Measurements from ENCODE around the gene CCBE1.
A peak's percentile ranks its signal among the peaks of the same experiment; 100 is the strongest.

Gene CCBE1

DNA sequence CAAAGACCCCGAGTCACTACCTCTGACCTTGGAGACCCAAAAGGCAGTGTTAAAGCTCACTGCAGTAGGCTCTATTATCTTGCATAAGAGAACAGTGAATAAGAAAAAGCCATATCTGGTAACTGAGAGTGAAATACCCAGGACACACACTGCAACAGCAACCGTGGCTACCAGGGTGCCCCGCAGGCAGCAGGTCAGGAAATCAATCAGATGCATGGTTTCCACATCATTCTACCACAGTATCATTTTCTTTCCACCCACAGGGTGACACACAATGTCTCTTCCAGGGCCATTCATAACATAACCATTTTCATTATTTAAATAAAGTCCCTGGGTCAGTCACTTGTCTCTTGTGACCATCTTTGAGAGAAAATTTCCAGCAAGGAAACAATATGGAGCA is 131.3 kb downstream of the CCBE1 start:
- DNase-seq, result no peak

DNA sequence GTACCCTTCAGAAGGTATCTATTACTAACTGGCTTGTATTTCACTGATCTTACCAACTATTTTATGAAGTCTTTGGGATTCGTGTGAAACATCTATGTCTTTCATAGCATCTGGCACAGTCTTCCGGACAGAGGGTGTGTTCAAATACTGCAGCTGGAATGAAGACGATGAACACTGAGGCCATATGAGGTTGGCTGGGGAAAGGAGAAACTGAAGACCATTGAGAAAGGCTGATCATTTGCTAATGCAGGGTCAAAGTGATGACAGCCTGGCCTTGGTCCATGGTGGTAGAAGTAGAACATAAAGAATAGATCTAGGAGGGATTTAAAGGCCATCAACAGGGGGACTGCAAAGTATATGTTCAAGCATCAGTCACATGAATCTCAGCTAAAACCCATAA is 132.7 kb downstream of the CCBE1 start:
- DNase-seq, result no peak

DNA sequence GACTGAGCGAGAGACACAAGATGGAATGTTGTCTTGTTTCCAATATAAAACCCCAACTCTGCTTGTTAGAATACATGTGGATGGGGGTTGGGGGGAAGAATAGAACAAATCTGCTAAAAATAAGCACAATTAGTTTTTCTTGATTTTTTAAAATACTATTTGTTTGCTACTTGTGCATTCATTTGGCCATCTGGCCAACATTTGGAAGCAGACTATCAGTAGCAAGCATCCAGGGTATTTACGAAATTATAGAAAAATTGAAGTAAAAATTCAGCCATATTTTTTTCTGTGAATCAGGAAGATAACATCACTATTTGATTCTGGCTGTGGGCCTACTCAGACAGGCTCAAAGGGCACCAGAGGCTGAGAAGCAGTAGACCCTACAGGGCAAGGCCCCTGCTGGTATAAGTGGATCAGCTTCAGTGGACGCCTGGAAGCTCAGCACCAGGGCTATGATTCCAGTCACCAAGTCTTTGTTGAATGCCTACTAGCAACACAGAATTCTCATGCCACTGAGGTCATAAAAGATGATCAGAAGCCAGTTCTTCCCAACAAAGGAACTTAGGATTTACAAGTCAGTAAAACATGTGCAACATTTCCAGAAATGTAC is 133.9 kb downstream of the CCBE1 start:
- no peak for DNase-seq

DNA sequence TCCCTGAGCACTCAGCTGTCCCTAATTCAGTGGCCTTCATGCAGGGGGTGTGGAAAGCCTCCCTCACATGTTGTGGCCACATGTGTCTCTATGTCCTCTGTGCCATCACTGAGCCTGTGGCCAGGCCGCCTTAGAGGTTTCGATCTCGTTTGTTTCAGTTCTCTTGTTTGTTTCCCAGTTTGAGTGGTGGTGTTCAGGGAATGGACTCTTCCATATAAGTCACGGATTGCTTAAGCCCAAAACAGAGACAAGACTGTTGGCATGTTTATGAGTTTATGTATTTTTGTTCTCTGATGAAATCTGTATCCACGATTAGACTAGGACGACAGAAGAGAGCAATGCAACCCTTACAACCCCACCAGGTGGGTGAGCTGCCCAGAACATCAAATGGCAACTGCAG is 134.5 kb downstream of the CCBE1 start:
- DNase-seq, result no peak

DNA sequence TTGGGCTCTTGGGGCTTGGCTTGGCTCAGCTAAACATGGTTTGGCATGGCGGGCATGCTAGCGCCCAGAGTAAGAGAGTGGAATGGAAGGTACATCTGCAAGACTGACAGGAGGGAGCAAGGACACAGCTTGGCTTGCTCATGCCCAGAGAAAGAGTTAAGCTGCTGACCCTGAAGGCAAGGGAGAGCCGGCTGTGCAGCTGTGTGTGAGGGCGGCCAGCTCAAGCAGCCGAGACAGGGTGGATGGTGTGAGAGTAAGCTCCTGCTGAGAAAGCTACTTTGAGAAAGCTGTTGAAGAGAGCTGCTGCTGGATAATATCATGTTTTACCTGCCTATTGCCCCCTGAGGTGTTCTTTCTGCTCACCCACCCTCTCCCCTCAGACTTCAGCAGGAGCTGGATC is 135.6 kb downstream of the CCBE1 start:
- no peak for DNase-seq

DNA sequence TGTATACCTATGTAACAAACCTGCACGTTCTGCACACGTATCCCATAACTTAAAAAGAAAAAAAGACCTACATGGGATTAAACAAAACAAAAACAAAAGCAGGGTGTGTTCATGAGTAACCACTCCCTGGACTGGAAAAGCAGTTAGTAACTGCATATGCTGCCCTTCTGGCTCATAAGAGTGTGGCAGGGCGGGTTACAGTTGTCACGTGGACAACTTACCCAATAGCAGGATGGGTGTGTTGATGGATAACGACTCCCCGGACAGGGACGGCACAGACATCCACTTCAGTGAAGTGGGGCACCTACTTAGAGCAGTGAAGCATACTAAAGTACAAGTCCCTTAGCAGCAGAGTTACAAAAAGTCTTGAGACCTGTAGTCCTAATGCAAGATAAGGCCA is 136.7 kb downstream of the CCBE1 start:
- peak; percentile 83 for DNase-seq

DNA sequence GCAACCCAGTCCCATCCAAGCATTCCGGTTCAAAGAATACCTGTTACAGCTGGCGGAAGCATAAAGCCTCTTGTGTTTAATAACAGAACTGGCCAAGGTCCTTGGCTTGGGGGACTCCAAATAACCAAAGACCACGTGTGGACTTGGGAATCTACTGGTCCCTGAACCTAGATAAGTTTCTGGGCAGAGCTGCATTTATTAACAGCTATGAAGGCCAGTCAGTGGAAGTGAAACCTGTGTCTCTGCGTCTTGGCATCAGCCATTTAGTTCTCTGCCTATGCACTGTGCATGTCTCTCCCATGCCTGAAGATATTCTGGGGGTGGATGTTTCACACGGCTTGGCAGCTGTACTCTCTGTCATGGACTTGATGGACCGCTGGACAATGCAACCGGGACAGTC is 137.7 kb downstream of the CCBE1 start:
- no peak for DNase-seq

DNA sequence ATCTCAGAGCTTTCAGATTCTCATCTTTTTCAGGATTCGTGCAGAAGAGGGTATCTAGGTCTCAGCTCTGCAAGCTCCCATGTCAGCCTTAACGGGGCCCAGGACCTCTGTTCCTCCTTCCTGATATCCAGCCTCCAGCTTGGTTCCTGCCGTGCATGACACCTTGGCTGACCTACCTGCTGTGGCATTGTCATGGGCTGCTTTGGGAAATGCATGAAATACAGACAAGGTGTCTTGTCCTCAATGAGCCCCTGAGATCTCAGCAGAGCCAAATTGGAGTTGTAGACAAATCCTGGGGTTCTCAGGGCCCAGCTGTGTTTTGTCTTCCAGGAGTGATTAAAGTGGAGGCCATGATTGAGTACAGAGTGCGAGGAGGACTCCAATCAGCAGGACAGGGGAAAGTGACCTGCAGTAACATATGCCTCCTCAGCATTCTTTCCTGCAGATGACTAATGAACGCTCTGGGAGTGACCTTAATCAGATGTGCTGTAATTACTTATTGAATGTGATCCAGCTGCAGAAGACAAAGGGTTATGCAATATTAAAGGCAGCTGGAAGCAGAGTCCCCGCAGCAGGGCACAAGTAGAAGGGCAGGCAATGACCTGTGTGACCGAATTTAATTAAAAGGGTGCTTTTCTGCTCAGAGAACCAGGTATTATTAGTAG is 141.1 kb downstream of the CCBE1 start:
- DNase-seq, result no peak

DNA sequence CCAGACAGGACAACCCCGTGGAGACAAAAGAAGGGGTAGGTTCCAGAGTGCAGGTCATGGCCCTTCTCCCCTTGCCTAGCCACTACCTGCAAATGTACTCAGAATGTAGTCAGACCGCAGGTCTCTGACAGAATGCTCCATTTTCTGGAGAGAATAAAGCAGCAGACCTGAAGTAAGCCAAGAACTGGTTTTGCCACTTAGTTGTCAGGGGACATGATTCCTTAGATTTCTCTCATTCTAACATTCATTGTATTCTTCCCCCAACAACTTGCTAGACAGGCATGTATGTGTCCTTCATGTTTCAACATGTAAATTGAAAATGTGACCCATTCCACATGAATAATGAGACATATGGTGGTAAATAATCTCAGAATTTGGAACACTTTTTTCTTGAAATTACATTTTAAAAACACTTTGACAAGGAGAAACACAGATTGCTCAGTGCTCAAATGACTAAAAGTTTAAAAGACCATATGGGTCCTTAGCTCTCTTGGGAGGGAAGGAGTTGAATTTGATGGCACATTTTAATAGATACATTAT is 142.4 kb downstream of the CCBE1 start:
- no peak for DNase-seq

DNA sequence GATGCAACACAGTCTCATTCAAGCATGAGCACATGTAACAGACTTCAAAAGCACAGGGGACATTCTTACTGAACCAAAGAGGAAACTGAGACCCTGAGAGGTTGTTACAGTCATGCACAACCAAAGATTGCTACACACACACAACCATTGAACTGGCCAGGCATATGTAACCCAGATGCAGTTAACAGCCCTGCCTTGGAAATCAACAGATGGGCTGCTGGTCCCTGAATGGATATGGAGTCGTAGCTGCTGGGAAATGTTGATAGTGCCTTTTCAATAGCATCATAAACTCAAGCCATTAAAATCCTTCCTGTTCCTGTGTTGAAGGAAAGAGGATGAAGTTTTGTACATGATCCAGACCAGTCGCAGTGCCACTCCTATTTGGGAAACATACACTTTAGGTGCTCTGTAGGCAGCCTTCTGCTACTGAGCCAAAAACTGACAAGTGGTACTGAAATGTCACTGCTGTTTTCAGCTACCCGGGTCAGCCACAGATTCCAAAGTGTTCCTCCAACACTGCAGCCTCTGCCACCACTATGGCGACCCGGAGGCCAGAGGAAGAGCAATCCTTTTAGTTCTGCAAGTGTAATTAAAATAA is 143.9 kb downstream of the CCBE1 start:
- no peak for DNase-seq

DNA sequence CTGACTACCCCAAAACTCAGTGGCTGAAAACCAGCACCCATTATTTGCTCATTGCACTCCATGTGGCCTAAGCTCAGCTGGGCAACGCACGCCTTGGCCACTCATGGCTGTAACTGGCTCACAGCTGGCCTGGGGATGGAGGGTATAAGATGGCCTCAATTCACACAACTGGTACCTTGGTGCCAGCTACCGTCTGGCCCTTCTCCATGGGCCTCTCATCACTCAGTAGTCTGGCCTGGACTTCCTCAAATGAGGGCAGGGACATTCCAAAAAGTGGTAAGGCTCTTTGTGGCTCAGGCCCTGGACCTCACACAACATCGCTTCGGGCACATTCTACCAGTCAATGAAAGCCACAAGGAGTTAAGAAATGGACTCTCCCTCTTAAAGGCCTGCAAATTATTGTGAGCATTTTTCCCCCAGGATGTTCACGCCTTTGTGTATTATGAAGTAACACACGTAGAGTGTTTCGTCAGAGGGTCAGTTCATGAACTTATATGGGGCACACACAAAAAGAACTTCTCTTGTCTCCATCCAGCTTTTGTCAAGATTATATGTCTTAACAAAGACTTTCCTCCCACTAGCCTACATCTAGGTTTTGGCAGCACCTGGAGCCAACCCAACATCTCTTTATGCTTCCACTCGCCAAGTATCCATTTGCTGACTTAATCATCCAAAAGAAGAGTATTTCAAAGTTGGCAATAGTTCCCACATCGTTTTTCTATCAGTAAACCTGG is 145.2 kb downstream of the CCBE1 start:
- DNase-seq, result no peak

DNA sequence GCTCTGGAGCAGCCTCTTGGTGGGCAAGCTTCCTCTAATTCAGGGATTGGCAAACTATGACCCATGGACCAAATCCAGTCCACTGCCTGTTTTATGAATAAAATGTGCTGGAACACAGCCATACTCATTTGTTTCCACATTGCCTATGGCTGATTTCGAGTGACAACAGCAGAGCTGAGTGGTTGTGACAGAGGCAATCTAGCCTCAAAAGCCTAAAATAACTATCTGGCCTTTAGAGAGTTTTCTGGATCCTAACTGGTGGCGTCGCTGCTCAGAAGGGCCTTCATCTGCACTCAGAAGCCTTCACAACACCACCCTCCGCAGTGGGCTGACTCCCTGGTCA is 147.1 kb downstream of the CCBE1 start:
- DNase-seq, result no peak

DNA sequence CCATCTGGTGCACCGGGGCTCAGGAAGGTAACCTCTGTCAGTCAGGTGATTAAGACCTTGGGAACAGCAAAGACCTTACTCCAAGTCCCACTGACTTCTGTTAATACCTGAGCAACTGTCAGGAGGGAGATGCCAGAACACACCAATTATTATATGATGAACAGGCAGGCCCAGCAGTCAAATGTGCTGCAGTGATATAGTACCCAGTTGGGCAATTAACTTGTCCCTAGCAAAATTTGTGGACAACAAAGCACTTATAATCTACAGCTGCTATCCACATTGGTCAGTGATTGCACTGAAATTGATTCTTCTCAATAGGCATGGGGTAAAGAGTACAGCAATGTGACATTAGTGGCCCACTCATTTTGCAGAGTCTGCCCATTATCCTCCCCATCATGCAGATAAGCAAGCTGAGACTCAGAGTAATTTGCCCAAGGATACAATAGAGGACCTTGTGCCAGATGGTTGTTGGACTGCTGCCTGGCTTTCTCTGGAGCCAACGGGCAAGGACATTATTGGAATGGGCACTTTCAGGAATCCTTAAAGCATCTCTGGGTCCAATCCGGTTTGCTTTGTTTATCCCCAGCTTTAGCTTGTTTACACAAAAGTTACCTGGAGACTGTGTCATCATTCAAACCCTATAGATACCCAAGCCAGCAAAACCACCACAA is 147.6 kb downstream of the CCBE1 start:
- DNase-seq, result no peak

DNA sequence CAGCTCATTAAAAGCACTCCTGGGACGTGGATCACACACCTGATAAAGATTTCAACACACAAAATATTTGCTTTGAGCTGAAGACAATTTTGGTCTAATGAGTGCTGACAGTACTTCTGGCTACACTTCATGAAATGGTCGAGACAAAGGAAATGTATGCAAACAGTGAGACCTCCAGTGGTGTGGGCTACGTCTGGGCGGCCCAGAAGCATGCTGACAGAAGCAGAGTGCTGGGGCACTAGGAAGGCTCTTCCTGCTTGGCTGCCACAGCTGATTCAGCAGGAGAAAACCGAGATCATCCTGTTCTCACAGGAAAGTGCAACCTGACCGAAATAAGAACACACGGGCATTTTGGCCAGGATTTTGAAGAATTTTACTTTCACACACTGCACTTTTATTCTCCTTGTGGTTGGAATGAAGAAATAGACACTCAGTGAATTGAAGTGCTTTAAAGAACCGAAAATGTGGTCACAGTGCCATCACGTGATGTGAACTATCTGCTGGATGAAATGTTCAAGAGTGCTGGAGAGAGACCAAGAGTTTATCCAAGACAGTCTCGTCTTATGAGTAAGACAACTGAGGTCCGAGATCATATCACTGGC is 149.5 kb downstream of the CCBE1 start:
- no peak for DNase-seq

DNA sequence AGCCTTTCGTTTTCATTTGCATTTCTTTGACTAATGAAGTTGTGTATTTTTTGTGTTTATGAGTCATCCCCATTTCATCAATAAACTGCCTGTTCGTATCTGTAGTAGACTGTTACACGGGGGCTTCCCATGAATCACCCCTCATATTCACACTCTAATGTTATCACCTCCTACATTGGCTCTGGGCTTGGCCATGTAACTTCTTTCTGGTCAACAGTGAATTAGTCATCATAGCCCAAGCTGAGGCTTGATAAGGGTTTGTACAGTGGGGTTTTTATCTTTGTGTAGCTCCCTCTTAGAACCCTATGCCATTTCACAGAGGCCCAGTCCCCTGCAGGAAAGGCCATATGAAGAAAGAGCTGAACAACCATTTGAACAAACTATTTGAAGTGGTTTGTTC is 151.0 kb downstream of the CCBE1 start:
- no peak for DNase-seq

DNA sequence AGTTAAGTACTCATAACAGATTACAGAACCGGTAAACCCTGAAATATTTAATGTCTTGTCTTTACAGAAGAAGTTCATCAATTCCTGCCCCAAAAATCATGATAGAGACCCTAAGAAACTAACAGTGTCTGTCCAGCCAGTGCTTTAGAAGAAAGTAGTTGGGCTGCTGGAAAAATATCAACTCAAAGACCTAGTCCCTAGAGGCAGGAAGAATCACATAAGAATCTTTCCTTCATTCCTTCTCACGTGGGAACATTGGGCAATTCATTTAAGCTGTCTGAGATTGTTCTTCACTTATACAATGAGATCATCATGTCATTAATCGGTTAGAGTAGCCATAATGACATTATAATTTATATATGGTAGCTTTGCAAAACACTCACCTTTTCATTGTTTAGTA is 156.4 kb downstream of the CCBE1 start:
- DNase-seq, result no peak

DNA sequence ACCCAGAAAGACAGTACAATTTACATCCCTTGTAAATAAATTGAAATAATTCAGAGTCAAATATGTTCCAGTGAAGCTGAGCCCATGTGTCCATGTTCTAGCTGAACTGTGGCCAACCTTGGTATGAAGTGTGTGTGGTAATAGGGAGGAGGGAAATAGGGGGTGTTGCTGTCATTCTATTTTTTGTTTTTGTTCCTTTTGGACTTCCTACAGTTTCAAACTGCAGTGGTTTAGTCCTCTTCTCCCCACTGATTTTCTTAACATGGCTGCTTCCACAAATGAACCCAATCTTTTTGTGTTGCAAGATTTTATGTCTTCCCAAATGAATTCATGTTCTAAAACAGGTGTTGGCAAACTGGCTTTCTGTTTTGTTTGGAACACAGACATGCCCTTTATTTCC is 156.9 kb downstream of the CCBE1 start:
- DNase-seq, result no peak

DNA sequence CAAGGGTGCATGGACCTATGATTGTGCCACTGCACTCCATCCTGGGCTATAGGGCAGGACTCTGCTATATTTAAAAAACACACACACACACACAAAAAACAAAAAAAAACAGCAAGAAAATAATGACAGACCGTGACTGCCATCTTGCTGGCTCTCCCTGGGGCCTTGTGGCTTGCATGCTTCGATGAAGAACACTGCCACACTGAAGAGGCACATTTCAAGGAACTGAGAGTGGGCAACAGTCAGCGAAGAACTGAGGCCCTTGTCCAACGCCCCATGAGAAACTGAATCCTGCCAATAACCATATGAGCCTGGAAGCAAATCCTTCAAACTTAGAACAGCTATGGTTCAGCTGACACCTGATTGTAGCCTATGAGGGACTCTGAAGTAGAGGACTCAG is 158.1 kb downstream of the CCBE1 start:
- DNase-seq, result no peak

DNA sequence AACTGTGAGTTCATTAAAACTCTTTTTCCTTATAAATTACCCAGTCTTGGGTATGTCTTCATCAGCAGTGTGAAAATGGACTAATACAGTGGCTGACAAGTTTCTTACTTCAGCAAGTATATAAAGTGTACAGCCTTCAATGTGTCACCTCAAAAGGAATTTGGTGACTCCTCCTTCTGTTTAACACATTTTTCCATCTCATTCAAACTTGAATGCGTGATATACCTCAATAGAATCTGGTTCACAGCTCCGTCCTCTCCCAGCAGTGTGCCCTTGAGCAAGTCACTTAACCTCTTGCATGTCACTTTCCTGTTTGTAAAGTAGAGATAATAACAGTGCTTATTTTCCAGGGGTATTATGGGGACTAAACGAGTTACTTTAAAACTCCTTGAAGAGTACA is 159.6 kb downstream of the CCBE1 start:
- DNase-seq, result no peak

DNA sequence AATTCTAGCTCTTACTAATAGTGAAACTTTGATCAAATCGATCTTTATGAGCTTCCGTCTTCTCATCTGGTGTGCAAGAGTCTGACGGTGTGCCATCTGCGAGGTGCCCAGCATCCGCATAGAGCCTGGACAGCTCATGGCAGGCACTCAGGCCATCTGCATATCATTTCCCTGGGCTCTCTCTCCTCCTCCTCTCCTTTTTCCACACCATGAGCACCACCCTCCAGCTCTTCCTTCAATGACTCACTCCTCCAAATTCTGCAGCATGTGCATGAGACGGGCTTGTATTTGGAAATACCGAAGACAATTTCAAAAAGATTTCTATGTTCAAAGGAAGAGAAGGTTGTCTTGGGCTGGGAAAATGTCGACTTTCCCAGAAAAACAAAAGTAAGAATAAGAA is 161.1 kb downstream of the CCBE1 start:
- no peak for DNase-seq

DNA sequence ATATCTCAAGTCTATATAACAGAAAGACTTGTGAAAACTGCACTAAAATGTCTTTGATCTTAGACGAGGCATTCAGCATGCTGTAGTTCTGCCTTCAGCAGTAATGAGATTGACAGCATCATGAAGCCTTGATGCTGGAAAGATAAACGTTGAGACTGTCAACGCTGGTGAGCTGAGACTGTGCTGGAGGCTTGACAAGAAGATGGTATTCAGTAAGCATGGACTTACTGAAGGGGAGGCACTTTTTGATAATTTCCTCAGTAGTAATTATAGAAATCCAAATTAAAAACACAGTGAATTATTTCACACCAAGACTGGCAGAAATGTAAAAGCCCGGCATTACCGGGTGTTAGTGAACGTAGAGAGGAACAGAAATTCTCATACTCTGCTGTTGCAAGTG is 162.2 kb downstream of the CCBE1 start:
- DNase-seq, result no peak

DNA sequence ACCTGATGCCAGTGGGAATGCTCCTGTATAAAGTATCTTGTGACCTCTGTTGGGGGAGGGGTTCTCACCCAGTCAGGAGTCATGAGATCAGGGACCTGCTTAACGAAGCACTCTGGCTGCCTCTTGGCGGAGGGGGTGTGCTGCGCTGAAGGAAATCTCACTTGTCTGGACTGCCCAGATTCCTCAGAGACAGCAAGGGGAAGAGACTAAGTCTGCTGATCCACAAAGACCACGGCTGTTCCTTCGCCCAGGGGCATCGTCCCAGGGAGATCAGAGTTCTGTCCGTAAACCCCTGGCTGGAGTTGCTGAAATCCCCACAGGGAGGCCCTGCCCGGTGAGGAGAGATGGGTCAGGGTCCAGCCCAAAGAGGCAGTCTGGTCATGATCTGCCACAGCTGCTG is 168.4 kb downstream of the CCBE1 start:
- no peak for DNase-seq

Measured in NCI-H510A treated with DMSO at 0.1 percent for 48 hours (cell line).